ENCODE data around the gene ERC1.
A peak's percentile ranks its signal among the peaks of the same experiment; 100 is the strongest.

The ERC1 gene

DNA sequence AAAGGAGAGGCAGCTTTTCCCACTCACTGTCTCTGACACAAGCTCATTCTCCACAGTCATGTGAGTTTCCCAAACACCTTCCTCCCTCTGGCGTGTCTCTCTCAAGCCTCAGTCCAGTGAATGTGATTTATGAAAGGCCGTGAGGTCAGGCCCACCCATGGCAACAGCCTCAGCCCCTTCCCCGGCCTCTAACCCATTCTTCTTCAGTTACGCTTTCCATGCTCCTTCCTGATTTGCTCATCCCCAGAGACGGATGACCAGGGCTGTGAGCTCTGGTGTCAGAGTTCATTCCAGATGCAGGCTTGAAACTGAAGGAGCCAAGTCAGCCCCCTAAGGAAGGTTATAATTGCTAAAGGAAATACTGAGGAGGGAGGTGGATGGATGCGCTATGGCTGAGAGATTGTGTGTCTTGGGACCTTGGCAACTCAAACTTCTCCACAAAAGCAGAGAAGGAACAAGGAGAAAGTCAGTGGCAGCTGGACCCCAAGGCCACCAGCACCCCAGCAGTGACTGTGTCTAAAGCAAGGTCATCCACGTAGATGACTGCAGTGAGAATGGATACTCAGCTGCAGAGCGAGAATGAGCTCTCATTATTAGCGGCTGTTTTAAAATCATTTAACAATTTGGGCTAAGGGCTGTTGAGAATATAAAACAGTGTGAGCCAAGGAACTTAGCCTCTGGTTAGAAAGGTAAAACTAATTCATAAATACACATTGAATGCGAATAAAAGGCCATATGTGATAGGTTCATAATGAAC lies 519.2 kb downstream of the ERC1 start:
- H3K4me3 ChIP-seq (ENCODE audit: low read depth, low read length): no peak overlapping the region
- TF ChIP-seq, protein P1, sequence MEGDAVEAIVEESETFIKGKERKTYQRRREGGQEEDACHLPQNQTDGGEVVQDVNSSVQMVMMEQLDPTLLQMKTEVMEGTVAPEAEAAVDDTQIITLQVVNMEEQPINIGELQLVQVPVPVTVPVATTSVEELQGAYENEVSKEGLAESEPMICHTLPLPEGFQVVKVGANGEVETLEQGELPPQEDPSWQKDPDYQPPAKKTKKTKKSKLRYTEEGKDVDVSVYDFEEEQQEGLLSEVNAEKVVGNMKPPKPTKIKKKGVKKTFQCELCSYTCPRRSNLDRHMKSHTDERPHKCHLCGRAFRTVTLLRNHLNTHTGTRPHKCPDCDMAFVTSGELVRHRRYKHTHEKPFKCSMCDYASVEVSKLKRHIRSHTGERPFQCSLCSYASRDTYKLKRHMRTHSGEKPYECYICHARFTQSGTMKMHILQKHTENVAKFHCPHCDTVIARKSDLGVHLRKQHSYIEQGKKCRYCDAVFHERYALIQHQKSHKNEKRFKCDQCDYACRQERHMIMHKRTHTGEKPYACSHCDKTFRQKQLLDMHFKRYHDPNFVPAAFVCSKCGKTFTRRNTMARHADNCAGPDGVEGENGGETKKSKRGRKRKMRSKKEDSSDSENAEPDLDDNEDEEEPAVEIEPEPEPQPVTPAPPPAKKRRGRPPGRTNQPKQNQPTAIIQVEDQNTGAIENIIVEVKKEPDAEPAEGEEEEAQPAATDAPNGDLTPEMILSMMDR (IDR thresholded peaks at IDR 0.05; ENCODE audit: borderline replicate concordance, insufficient read depth, low read depth, low read length): no peak

DNA sequence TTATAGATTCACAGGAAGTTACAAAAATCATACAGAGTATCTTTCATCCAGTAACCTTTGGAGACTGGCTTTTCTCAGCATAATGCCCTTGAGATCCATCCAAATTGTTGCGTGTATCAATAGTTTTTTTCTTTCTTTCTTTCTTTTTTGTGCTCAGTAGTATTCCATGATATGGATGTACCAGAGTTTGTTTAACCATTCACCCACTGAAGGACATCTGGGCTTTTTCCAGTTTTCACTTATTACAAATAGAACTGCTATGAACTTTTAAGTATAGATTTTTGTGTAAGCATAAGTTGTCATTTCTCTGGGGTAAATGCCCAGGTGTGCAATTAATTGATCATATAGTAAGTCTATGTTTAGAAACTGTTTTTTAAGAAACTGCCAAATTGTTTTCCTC lies 524.0 kb downstream of the ERC1 start:
- no peak overlapping the region for H3K4me3 ChIP-seq (ENCODE audit: low read depth, low read length)
- TF ChIP-seq, protein P1 (IDR thresholded peaks at IDR 0.05; ENCODE audit: borderline replicate concordance, insufficient read depth, low read depth, low read length): no peak

DNA sequence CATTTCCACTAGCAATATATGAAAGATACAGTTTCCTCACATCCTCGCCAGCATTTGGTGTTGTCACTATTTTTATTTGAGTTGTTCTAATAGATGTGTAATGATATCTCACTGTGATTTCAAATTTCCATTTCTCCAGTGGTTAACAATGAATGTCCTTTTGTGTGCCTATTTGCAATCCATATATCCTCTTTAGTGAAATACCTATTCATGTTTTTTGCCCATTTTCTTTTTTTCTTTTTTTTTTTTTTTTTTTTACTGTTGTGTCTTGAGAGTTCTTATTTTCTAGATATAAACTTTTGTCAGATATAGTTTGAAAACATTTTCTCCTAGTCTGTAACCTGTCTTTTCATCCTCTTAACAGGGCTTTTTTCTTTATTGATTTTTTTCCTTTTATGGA lies 524.4 kb downstream of the ERC1 start:
- TF ChIP-seq, protein P1 (IDR thresholded peaks at IDR 0.05; ENCODE audit: borderline replicate concordance, insufficient read depth, low read depth, low read length): no peak
- H3K4me3 ChIP-seq (ENCODE audit: low read depth, low read length): no peak overlapping the region

DNA sequence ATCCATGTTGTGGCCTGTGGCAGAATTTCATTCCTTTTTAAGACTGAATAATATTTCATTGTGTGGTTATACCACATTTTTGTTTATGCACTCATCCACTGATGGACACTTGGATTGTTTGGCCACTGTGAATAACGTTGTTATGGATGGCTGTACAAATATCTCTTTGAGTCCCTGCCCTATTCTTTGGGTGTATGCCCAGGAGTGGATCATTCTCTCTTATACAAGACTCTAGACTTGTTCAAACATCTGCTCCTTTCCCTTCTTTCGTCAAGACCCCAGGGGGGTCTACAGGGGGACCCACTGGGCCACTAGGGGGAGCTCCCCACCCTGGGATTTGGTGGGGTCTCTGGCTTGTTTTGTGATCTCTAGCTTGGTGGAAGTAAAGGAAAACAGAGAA lies 526.0 kb downstream of the ERC1 start:
- TF ChIP-seq, protein P1 (IDR thresholded peaks at IDR 0.05; ENCODE audit: borderline replicate concordance, insufficient read depth, low read depth, low read length): peak; percentile 71

DNA sequence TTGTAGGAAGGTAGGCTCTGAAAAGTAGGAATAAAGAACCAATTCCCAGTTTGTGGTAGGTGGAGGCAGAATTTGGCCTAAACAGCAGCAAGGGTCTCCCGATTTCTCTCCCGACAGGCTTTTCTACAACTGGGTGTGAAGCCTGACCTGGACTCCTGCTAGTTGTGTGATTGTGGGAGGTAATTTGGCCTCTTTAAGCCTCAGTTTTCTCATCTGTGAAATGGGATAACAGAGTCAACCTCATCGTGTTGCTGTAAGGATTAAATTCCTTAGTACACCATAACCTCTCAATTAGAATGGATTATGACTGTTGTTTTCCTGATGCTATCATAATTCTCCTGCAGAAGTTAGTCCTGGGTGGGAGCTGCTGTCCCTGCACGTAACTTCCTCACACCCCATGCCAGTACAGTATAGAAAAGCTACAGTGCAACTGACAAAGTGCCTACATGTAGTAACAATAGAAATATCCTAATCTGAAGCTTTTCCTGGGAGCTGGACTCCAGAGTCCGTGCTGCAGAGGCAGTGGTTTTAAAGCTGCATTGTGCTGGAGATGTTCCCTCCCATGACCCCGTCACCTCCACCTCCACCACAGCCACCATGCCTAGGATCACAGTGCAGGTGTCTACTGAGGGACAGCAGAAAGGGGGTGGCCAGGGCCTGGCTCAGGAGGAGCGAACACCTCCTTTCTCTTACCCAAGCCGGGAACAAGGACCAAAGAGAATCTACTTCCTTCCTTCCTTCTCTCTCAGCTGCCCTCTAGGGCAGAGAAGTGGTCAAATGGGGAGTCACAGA lies 526.9 kb downstream of the ERC1 start:
- no peak overlapping the region for H3K4me3 ChIP-seq (ENCODE audit: low read depth, low read length)
- TF ChIP-seq, protein P1 (IDR thresholded peaks at IDR 0.05; ENCODE audit: borderline replicate concordance, insufficient read depth, low read depth, low read length): no peak

More for the DNA sequence above, 526.0 kb downstream of the ERC1 start:
- H3K4me3 ChIP-seq (ENCODE audit: low read depth, low read length): no peak overlapping the region

DNA sequence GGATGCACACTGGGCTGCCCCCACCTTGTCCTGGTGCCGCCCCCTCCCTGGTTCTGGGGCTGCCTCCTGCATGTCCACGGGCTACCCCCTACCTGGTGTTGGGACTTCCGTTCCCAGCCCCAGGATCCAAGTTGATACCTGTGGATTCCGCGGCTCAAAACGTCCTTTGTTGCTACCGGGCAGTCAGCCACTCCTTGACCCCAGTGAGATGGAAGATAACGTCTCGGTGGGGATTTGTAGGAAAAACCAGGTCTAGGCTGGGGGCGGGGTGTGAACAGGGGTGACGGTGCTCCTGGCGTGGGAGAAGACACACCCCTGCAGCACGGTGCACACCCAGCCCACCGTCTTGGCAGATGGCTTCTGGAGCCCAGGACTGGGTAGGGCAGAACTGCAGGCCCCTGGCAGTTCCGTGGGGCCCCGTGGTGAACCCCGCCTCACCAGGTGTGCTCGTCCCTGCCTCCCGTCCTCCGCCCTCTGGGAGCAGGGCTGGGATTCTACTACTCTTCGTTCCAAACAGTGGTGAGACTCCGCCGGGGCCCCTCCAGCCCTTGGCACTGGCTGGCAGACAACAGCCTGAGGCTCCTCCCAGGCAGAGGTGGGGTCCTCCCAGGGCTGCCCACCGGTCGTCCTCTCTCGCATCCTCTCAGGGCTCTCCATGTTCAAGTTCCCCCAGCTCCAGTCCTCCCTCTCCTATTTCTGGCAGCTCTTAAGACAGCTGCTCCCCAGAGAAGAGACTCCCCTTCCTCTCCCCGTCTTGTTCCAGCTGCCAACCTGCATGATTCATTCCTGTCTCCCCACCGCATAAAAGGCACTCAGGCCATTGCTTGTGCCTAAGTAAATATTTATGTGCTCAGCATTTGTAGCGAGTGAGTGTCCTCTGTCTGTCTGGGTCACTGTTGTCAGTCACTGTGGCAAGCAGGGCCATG lies 527.8 kb downstream of the ERC1 start:
- H3K4me3 ChIP-seq (ENCODE audit: low read depth, low read length): no peak overlapping the region
- TF ChIP-seq, protein P1 (IDR thresholded peaks at IDR 0.05; ENCODE audit: borderline replicate concordance, insufficient read depth, low read depth, low read length): no peak

All from GM12875 (cell line).